Stimulated activated CD8-positive, alpha-beta memory T cell treated with anti-CD3 and anti-CD28 coated beads, Interleukin-15, amount 100 ng/mL, for 24 hours (primary cell): ENCODE results near the gene ERVH48-1.
"Not testable (repeated sequence)": the region's sequence is repeated elsewhere in the genome, so short reads cannot be mapped to it uniquely, and the experiment has no call there.

ENCODE experiments used
- DNase-seq: peaks from one replicate; pipeline ENCODE4 v3.0.0-alpha.2; 2020; ENCODE audit warnings: low read depth

ERVH48-1 gene

GRCh38 chr21:42938606-42938995 is 13.2 kb upstream of the ERVH48-1 start:
- not testable (repeated sequence) for DNase-seq

- DNase-seq = no peak
These were observed 12.7 kb upstream of the ERVH48-1 start for GRCh38 chr21:42937960-42938605.

GRCh38 chr21:42937034-42937940 is 11.9 kb upstream of the ERVH48-1 start:
- DNase-seq = not testable (repeated sequence)

GRCh38 chr21:42936360-42936759 is 10.9 kb upstream of the ERVH48-1 start:
- not testable (repeated sequence) for DNase-seq

GRCh38 chr21:42933973-42934372 is 8.5 kb upstream of the ERVH48-1 start:
- not testable (repeated sequence) for DNase-seq

DNA sequence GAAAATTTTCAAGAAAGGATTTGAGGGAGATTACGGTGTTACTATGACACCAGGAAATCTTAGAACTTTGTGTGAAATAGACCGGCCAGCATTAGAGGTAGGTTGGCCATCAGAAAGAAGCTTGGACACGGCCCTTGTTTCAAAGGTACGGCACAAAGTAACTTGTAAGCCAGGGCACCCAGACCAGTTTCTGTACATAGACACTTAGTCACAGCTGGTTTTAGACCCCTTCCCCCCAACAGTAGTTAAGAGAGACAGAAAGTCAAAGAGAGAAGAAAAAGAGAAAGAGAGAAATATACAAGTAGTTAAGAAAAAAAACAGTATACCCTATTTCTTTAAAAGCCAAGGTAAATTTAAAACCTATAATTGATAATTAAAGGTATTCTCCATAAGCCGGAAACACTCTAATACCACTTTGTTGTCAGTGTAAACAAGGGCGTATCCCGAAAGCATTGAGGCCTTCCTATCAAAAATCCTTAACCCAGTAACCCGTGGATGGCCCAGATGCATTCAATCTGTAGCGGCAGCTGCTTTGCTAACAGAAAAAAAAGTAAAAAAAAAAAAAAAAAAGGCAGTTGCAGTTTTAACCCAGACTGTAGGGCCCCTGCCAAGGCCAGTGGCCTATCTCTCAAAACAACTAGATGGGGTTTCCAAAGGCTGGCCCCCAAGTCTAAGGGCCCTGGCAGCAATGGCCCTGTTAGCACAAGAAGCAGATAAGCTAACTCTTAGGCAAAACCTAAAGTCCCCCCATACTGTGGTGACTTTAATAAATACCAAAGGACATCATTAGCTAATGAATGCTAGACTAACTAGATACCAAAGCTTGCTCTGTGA is 7.9 kb upstream of the ERVH48-1 start:
- DNase-seq = not testable (repeated sequence)

- DNase-seq = not testable (repeated sequence)
These were observed 7.1 kb upstream of the ERVH48-1 start for GRCh38 chr21:42932378-42933136.

- no peak for DNase-seq
These were observed 6.3 kb upstream of the ERVH48-1 start for GRCh38 chr21:42931560-42932235.

GRCh38 chr21:42929969-42930368 is 4.5 kb upstream of the ERVH48-1 start:
- DNase-seq = no peak

DNA sequence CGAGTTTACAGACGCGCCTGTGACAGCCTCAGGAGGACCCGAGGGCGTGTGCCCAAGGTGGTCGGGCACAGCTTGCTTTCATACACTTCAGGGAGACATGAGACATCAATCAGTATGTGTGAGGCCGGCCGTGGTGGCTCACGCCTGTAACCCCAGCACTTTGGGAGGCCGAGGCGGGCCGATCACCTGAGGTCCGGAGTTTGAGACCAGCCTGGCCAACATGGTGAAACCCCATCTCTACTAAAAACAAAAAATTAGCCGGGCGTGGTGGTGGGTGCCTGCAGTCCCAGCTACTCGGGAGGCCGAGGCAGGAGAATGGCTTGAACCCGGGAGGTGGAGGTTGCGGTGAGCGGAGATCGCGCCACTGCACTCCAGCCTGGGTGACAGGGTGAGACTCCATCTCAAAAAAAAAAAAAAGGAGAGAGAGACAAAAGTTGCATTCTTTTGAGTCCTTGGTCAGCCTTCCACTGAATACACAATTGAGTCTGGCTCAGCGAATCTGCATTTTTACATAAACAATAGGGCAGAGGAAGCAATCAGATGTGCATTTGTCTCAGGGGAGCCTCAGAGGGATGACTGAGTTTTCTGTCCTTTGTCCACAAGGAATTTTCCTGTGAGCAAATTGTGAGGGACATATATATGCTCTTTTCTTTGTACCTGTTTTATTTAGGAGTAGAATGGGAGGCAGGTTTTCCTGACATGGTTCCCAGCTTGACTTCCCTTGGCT is 2.2 kb upstream of the ERVH48-1 start:
- DNase-seq = not testable (repeated sequence)

DNA sequence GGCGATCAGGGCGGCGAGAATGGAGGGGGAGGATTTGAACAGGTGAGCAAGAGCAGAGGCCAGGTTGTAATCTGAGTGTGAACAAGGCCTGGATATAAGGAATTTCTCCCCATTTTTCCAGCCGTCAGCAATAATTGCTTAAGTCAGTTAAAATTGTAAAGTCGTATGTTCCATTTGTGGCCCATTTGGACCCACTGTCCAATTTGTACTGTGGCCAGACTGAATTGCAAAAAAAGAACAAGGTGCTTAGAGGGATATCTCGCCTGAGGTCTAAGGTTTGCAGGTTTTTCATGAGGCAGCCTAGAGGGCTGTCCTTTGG is 1.0 kb downstream of the ERVH48-1 start:
- DNase-seq = no peak

DNA sequence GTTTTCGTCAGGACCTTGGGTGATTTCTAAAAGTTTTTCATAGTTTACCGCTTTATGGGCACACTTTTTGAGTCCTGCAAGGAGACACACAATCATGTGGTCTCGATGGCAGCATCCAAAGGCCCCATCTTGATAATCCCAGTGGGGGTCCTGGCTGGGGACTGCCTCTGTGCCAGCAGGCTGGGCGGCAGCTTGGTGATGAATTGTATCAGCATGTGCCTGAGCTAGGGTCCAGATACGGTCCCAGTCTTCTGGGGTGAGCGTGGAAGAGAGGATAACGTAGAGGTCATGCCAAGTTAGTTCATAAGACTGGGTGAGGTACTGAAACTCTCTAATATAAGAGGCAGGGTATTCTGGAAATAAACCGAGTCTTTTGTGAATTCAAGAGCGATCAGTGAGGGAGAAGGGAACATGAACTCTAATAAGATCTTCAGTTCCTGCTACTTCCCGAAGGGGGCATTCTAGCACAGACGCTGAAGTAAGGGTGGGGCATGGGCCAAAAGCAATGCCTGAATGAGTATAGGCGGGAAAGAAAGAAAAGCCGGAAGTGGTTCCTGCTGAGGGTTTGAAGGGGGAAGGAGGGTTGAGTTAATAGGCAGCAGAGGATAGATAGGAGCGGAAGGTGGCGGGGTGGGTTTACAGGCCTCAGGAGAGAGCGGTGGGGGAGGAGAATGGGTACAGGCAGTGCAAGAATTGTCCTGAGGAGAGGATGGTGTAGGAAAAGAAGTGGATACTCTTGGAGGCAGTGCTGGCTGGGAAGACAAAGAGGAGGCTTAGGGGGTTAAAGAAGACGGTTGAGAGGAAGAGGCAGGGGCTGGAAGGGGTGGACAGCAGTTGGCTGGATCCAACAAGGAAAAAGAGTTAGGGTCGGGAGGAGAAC is 1.6 kb downstream of the ERVH48-1 start:
- peak; percentile 15 for DNase-seq

- no peak for DNase-seq
These were observed 2.5 kb downstream of the ERVH48-1 start for GRCh38 chr21:42922918-42923317.

GRCh38 chr21:42921927-42922326 is 3.5 kb downstream of the ERVH48-1 start:
- DNase-seq = no peak

GRCh38 chr21:42918291-42918690 is 7.1 kb downstream of the ERVH48-1 start:
- DNase-seq = no peak

GRCh38 chr21:42913476-42913875 is 12.0 kb downstream of the ERVH48-1 start:
- DNase-seq = no peak

GRCh38 chr21:42911920-42912319 is 13.5 kb downstream of the ERVH48-1 start:
- not testable (repeated sequence) for DNase-seq

GRCh38 chr21:42908484-42908883 is 16.9 kb downstream of the ERVH48-1 start:
- not testable (repeated sequence) for DNase-seq

- DNase-seq = no peak
These were observed 19.2 kb downstream of the ERVH48-1 start for GRCh38 chr21:42906233-42906632.
